AG20443 (cell line): ENCODE results near the gene SLC16A5.
"Not testable (repeated sequence)": the region's sequence is repeated elsewhere in the genome, so short reads cannot be mapped to it uniquely, and the experiment has no call there.

Experiments
- DNase-seq: peaks from one replicate; pipeline ENCODE4 v3.0.0; 2012; ENCODE audit warnings: low spot score, mixed read lengths

Gene SLC16A5

GRCh38 chr17:75064460-75064859, 23.3 kb upstream of the SLC16A5 start:
- no peak for DNase-seq

- no peak for DNase-seq
Measured at GRCh38 chr17:75064867-75065561, 22.7 kb upstream of the SLC16A5 start.

- peak; percentile 43 for DNase-seq
Measured at GRCh38 chr17:75065562-75066151, 22.1 kb upstream of the SLC16A5 start.

- DNase-seq: no peak
Measured at GRCh38 chr17:75067856-75068255, 19.9 kb upstream of the SLC16A5 start.

GRCh38 chr17:75068750-75069149, 19.0 kb upstream of the SLC16A5 start:
- DNase-seq: no peak

- DNase-seq: no peak
Measured at GRCh38 chr17:75069783-75070182, 18.0 kb upstream of the SLC16A5 start.

GRCh38 chr17:75071478-75072271, 16.1 kb upstream of the SLC16A5 start:
- not testable (repeated sequence) for DNase-seq

- not testable (repeated sequence) for DNase-seq
Measured at GRCh38 chr17:75072909-75073308, 14.8 kb upstream of the SLC16A5 start.

GRCh38 chr17:75073618-75074047, 14.1 kb upstream of the SLC16A5 start:
- DNase-seq: peak; percentile 57

- DNase-seq: no peak
Measured at GRCh38 chr17:75074532-75074931, 13.2 kb upstream of the SLC16A5 start.

- no peak for DNase-seq
Measured at GRCh38 chr17:75075597-75076336, 12.0 kb upstream of the SLC16A5 start.

- no peak for DNase-seq
Measured at GRCh38 chr17:75077072-75077495, 10.7 kb upstream of the SLC16A5 start.

- peak; percentile 72 for DNase-seq
Measured at GRCh38 chr17:75077496-75078283, 10.1 kb upstream of the SLC16A5 start.

GRCh38 chr17:75078284-75079022, 9.3 kb upstream of the SLC16A5 start:
- peak; percentile 87 for DNase-seq

GRCh38 chr17:75079023-75079373, 8.8 kb upstream of the SLC16A5 start:
- no peak for DNase-seq

- DNase-seq: no peak
Measured at GRCh38 chr17:75081611-75082540, 5.9 kb upstream of the SLC16A5 start.

- no peak for DNase-seq
Measured at GRCh38 chr17:75082683-75083082, 5.1 kb upstream of the SLC16A5 start.

GRCh38 chr17:75084039-75084660, 3.6 kb upstream of the SLC16A5 start:
- DNase-seq: no peak

GRCh38 chr17:75086496-75087181, 1.1 kb upstream of the SLC16A5 start:
- no peak for DNase-seq
